Heart left ventricle (tissue), 16 donors: ENCODE results near the gene RIN3. TPM values are rescaled to one million over a fixed set of nuclear protein-coding genes. Genes with fewer than 3 reads are reported as not detected.

ENCODE experiments used
- ATAC-seq, 4 donors: fragments of 200-7000 bp; cut with Tn5 transposase; one replicate each; pipeline ENCODE4 v1.9.1; 2020 to 2022; ENCODE audit warnings: moderate library complexity in 4 of 4, mild to moderate bottlenecking in 3 of 4, moderate number of reproducible peaks in 1 of 4
- DNase-seq, 5 donors: peaks; one replicate each; pipeline ENCODE4 v3.0.0-alpha.2; 2020
- H3K27ac ChIP-seq, 12 donors: fragments of 200-600 bp; sonication (generic) in 4 of 12; one replicate each; pipeline versions ENCODE4 v1.5.0 to v1.8.0; 2016 to 2022; ENCODE audit warnings: mild to moderate bottlenecking in 2 of 12
- H3K27me3 ChIP-seq, 9 donors: fragments of 200-600 bp; sonication (generic) in 2 of 9; one replicate each; pipeline versions ENCODE4 v1.5.1 to v1.8.0; 2016 to 2022; ENCODE audit warnings: mild to moderate bottlenecking in 3 of 9
- H3K36me3 ChIP-seq, 9 donors: fragments of 200-600 bp; sonication (generic) in 2 of 9; one replicate each; pipeline versions ENCODE4 v1.5.0 to v1.8.0; 2018 to 2022; ENCODE audit warnings: mild to moderate bottlenecking in 2 of 9
- H3K4me1 ChIP-seq, 12 donors: fragments of 200-600 bp; sonication (generic) in 4 of 12; one replicate each; pipeline versions ENCODE4 v1.5.0 to v1.8.0; 2016 to 2022; ENCODE audit warnings: mild to moderate bottlenecking in 3 of 12
- H3K4me3 ChIP-seq, 12 donors: fragments of 200-600 bp; sonication (generic) in 4 of 12; one replicate each; pipeline versions ENCODE4 v1.5.0 to v1.8.0; 2017 to 2022; ENCODE audit warnings: mild to moderate bottlenecking in 9 of 12, moderate library complexity in 4 of 12
- H3K9me3 ChIP-seq, 12 donors: fragments of 200-600 bp; sonication (generic) in 4 of 12; one replicate each; pipeline versions ENCODE4 v1.5.0 to v1.8.0; 2016 to 2022; ENCODE audit warnings: mild to moderate bottlenecking in 1 of 12
- POLR2A ChIP-seq, 2 donors: fragments of 450-650 bp; IDR thresholded peaks; one replicate each; pipeline ENCODE4 v1.6.1; 2017; ENCODE audit warnings: antibody characterized with exemption in 2 of 2, mild to moderate bottlenecking in 2 of 2, moderate library complexity in 2 of 2
- WGBS, 4 donors: extraction: QIAGEN DNeasy Blood & Tissue Kit in 2 of 4; methylation state at CpG; one replicate each; pipeline versions ENCODE4 v1.1.5 to v1.1.7; 2013 to 2018; 5-methylcytosine and 5-hydroxymethylcytosine counted together
- intact Hi-C, 10 donors: fragments of 100-400 bp; cut with DNase I; formaldehyde crosslinking; loops; one replicate each; pipeline versions ENCODE4 v1.11.1 to v1.14.2; 2022
- polyA plus RNA-seq, 2 donors: library from polyadenylated mRNA; stranded (reverse); fragments of 200-250 nt; gene quantifications; one replicate each; pipeline ENCODE4 v1.2.3, GENCODE V29; 2013
- total RNA-seq, 9 donors: library from RNA; depleted of rRNA in 2 of 9; stranded (reverse); fragments of >200 nt in 2 of 9; fragmentation: NEBNext Ultra II Directional in 3 of 9; extraction: Animal tissue kit (Norgen Biotek cat#: 25700) in 3 of 9; gene quantifications; one replicate each; pipeline versions ENCODE4 v1.1.0 to v1.2.4, GENCODE V29; 2016 to 2023
- TF ChIP-seq, protein P1 (sequence below), 12 donors: fragments of 200-600 bp; sonication (generic) in 4 of 12; IDR thresholded peaks; one replicate each; pipeline versions ENCODE4 v1.5.0 to v1.8.0; 2018 to 2022; ENCODE audit warnings: antibody characterized with exemption in 12 of 12, mild to moderate bottlenecking in 5 of 12
- donor health status: ischemic (EF 13 %, LVEDD 7.1; RV severe dilation, severe dysfunction).
- donor health status: healthy with polysubstance abuse.
- donor health status: DM: no; HTN: yes; CAD: no.
- donor health status: DM: no; HTN: no; CAD: no.
- donor health status: ischemic (EF 25% LVEDD 6.9; RV normal size, moderate dysfunction).
- donor health status: ischemic (EF 25% LVEDD 5.7; RV mildly dilated, moderate dysfunction).
- donor health status: healthy.
- donor health status: DM: yes; HTN: yes; CAD: no.
- donor health status: ischemic (EF 35%, LVEDD 5.7; RV mildly dilated, moderate dysfunction).
- donor health status: nonischemic (EF 11% LVEDD 7.7; RV severe dilation, severe dysfunction).
- donor health status: DM: yes; HTN: yes; CAD: no.
- donor health status: PGD.
- donor health status: ischemic (EF 29% LVEDD 5.4; RV normal size, mild dysfunction).
- donor health status: nonischemic (EF 23%, LVEDD 6.1; RV moderate dilation, normal function).

The RIN3 gene
- total and polyA plus RNA-seq, 11 donors, result 8.6 to 37.0 (median 12.7) TPM

DNA sequence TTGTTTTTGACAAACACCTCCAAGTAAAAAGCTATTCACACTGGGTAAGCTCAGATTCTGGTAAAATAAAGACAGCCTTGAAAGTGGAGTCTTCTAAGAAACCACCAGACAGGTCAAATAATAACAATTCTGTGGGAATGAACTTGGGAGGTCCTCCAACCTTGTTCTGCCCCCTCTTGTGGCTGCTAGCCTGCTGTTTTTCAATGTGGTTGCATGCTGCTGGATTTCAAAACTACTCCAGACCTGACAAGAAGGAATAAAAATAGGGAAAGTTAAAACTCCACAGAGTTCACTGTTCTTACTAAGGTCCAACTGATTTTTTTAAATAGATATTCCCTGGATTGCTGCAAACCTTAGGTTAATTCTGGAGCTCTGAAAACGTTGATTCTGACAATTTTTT, 32.2 kb upstream of the RIN3 start:
- Histone ChIP-seq H3K27ac (no peak overlapping the region), H3K27me3 (no peaks in the 10 kb centered on the region), H3K9me3 (peaks cover 0 to 4% (median 0%) of the 10 kb centered on the region in 12 donors), H3K4me1 (peaks cover 0 to 17% (median 9%) of the 10 kb centered on the region in 12 donors), H3K4me3 (no peak overlapping the region), H3K36me3 (no peaks in the 10 kb centered on the region)
- ATAC-seq (no peak), DNase-seq (peak in 1 of 5 donors; percentile 14)
- intact Hi-C loops, result no loop called here
- TF ChIP-seq, protein P1, sequence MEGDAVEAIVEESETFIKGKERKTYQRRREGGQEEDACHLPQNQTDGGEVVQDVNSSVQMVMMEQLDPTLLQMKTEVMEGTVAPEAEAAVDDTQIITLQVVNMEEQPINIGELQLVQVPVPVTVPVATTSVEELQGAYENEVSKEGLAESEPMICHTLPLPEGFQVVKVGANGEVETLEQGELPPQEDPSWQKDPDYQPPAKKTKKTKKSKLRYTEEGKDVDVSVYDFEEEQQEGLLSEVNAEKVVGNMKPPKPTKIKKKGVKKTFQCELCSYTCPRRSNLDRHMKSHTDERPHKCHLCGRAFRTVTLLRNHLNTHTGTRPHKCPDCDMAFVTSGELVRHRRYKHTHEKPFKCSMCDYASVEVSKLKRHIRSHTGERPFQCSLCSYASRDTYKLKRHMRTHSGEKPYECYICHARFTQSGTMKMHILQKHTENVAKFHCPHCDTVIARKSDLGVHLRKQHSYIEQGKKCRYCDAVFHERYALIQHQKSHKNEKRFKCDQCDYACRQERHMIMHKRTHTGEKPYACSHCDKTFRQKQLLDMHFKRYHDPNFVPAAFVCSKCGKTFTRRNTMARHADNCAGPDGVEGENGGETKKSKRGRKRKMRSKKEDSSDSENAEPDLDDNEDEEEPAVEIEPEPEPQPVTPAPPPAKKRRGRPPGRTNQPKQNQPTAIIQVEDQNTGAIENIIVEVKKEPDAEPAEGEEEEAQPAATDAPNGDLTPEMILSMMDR (IDR thresholded peaks at IDR 0.05), result peak in 5 of 12 donors; percentile 12 to 39 (median 26)
- TF ChIP-seq POLR2A (IDR thresholded peaks at IDR 0.05), result no peak
- WGBS, 4 donors, result 40 to 45% (median 44%) methylated on average over 1 of the region's 1 CpG

DNA sequence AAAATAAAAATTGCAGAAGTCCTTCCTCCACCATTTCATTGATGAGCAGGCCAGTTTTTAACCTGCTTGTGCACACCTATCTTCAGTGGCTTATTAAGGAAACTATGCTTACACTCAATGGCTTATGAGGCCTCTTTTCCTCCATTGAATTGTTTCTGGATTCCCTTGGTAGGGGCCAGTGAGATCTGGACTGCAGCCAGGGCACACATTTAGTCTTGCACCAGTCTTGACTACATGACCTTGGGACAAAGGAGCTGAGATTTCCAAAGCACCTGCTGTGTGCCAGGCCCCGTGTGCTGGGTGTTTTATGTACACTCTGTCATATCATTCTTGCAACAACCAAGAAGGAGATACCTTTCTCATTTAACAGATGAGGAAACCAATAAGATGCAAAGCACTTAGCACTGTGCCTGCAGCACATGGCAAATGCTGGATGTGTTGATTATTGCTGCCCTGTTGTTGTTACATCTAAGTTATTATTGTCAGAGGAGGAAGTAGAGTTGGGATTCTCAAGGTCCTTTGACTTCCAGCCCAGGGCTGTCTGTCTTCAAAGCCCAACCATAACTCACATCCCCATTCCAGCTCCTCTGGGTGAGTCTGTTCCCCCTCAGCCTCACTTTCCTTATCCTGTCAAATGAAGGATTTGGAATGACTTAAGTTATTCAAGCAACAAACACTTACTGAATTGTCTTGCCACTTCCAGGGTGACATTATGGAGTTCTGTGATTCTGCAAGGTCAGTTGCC, 31.6 kb upstream of the RIN3 start:
- 38 to 42% (median 38%) methylated on average over 1 of the region's 1 CpG for WGBS, 4 donors
- intact Hi-C loops, result no loop called here
- no peaks in the 10 kb centered on the region for H3K36me3 ChIP-seq
- no peak overlapping the region for H3K27ac ChIP-seq
- TF ChIP-seq, protein P1 (IDR thresholded peaks at IDR 0.05), result no peak
- TF ChIP-seq POLR2A (IDR thresholded peaks at IDR 0.05), result no peak
- no peak overlapping the region for H3K4me3 ChIP-seq
- H3K27me3 ChIP-seq, result no peaks in the 10 kb centered on the region
- H3K4me1 ChIP-seq, result peaks cover 0 to 17% (median 9%) of the 10 kb centered on the region in 12 donors
- peaks cover 0 to 4% (median 0%) of the 10 kb centered on the region in 12 donors for H3K9me3 ChIP-seq
- ATAC-seq, result peak in 3 of 4 donors; percentile 36 to 44 (median 41)
- DNase-seq, result peak in 1 of 5 donors; percentile 15

DNA sequence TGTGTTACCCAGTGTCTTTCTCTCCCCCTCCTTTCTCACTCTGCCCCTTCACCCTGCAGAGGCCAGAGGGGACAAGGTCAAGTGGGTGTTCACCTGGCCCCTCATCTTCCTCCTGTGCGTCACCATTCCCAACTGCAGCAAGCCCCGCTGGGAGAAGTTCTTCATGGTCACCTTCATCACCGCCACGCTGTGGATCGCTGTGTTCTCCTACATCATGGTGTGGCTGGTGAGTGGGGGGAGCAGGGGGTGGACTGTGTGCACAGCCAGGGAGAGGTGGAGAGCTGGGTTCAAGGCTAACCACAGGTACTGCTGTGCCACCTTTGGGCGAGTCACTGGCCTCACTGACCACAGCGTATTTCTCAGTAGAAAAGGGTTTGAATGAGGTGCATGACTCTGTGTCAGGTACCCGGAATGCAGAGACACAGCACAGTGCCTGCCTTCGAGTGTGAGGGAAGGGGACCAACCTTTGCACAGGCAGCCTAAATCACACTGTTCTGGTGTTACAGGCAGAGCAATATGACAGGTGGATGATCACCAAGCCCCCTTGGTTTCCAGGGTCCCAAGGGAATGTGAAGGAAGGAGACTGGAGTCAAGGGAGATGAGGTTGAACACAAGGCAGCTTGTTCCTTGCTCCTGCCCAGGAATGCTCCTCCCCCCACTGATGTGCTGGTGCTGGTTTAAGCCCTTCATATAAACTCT, 30.8 kb upstream of the RIN3 start:
- ATAC-seq, result no peak
- Histone ChIP-seq H3K27me3 (no peaks in the 10 kb centered on the region), H3K27ac (no peak overlapping the region), H3K4me1 (peaks cover 0 to 22% (median 12%) of the 10 kb centered on the region in 12 donors), H3K4me3 (no peak overlapping the region), H3K9me3 (peaks cover 0 to 4% (median 0%) of the 10 kb centered on the region in 12 donors), H3K36me3 (no peaks in the 10 kb centered on the region)
- intact Hi-C loops, result no loop called here
- peak in 1 of 5 donors; percentile 8 for DNase-seq
- TF ChIP-seq, protein P1 (IDR thresholded peaks at IDR 0.05), result no peak
- TF ChIP-seq POLR2A (IDR thresholded peaks at IDR 0.05), result no peak
- 95 to 97% (median 96%) methylated on average over 8 to 9 of the region's 9 CpGs for WGBS, 4 donors

DNA sequence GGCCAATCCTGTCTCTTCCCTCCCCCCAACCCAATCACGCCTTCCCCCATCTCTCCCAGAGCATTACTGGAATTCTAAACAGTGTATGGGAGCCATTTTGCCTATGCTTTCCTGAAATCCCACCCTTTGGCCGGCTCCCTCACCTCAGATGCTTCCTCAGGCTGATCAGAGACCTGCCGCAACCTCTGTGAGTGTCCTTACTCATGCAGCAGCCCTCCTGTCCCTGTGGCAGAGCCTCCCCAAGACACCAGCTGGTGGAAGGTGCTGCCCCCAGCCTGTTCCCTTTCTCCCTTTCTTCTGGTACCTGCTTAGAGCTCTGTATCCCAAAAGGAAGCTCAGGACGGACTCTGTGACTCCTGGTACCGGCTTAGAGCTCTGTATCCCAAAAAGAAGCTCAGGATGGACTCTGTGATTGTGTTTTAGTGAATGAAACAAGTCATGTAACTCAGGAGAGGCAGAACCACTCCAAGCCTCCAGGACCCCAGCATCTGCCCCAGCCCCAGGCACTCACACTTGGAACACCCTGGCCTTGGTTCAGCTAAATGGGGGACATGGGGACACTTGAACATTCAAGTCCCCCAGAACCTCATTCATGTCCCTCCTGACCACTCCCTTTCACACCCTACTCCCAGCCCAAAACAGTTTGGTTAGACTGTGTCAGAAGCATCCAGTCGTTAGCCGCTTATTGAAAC, 29.3 kb upstream of the RIN3 start:
- Histone ChIP-seq H3K27me3 (no peaks in the 10 kb centered on the region), H3K4me3 (no peak overlapping the region), H3K27ac (no peak overlapping the region), H3K9me3 (peaks cover 0 to 4% (median 0%) of the 10 kb centered on the region in 12 donors), H3K36me3 (no peaks in the 10 kb centered on the region), H3K4me1 (peaks cover 0 to 32% (median 19%) of the 10 kb centered on the region in 12 donors)
- peak in 1 of 5 donors; percentile 13 for DNase-seq
- TF ChIP-seq, protein P1 (IDR thresholded peaks at IDR 0.05), result no peak
- no peak for TF ChIP-seq POLR2A (IDR thresholded peaks at IDR 0.05)
- ATAC-seq, result no peak
- intact Hi-C loops, result no loop called here
- 90 to 96% (median 92%) methylated on average over 7 of the region's 7 CpGs for WGBS, 4 donors
